Measurements from ENCODE around the gene KCNS1. TPM values are rescaled to one million over a fixed set of nuclear protein-coding genes. Genes with fewer than 3 reads are reported as not detected.

The KCNS1 gene
- total and polyA plus RNA-seq, 4 donors, result 0.45 to 3.0 (median 1.3) TPM

- 80 to 81% methylated on average over 9 of the region's 9 CpGs for whole genome bisulfite sequencing, 2 donors
- no peak for TF ChIP-seq CTCF (IDR thresholded peaks at IDR 0.05; ENCODE audit: control extremely low read depth, extremely low read depth)
Observed at GRCh38 chr20:45096781-45097180, 4.1 kb downstream of the KCNS1 start.

GRCh38 chr20:45095805-45096238 lies 5.1 kb downstream of the KCNS1 start:
- Histone ChIP-seq H3K9me3 (ENCODE audit: control insufficient read depth in 4 of 4, insufficient read depth in 3 of 4, low read length in 3 of 4) (peaks cover 0 to 5% (median 0%) of the 10 kb centered on the region in 4 donors), H3K27ac (ENCODE audit: low read depth in 1 of 2, low read length in 1 of 2) (no peak overlapping the region), H3K27me3 (ENCODE audit: control insufficient read depth in 3 of 3, insufficient read depth in 3 of 3, low read length in 2 of 3) (peaks cover 3 to 41% (median 40%) of the 10 kb centered on the region in 3 donors), H3K9ac (ENCODE audit: insufficient read depth in 1 of 2, low read length in 2 of 2) (no peak overlapping the region), H3K4me1 (ENCODE audit: control insufficient read depth in 5 of 5, insufficient read depth in 5 of 5, low read length in 5 of 5) (peaks cover 0 to 13% (median 0%) of the 10 kb centered on the region in 5 donors), H3K4me3 (no peak overlapping the region), H3K36me3 (ENCODE audit: control insufficient read depth in 4 of 4, insufficient read depth in 4 of 4, low read length in 4 of 4) (peaks cover 0 to 2% (median 0%) of the 10 kb centered on the region in 4 donors)
- peak; percentile 61 for TF ChIP-seq CTCF (IDR thresholded peaks at IDR 0.05; ENCODE audit: control extremely low read depth, extremely low read depth)
- ATAC-seq (ENCODE audit: insufficient read depth, low FRiP score) (peak; percentile 74), DNase-seq (peak; percentile 50 to 64 (median 58))
- WGBS, 2 donors, result 10 to 11% methylated on average over 7 of the region's 7 CpGs

More at GRCh38 chr20:45096781-45097180, 4.1 kb downstream of the KCNS1 start:
- Histone ChIP-seq H3K36me3 (ENCODE audit: control insufficient read depth in 4 of 4, insufficient read depth in 4 of 4, low read length in 4 of 4) (peaks cover 0 to 2% (median 0%) of the 10 kb centered on the region in 4 donors), H3K27ac (ENCODE audit: low read depth in 1 of 2, low read length in 1 of 2) (no peak overlapping the region), H3K9me3 (ENCODE audit: control insufficient read depth in 4 of 4, insufficient read depth in 3 of 4, low read length in 3 of 4) (peaks cover 0 to 5% (median 0%) of the 10 kb centered on the region in 4 donors), H3K4me1 (ENCODE audit: control insufficient read depth in 5 of 5, insufficient read depth in 5 of 5, low read length in 5 of 5) (peaks cover 0 to 14% (median 0%) of the 10 kb centered on the region in 5 donors), H3K4me3 (no peak overlapping the region), H3K27me3 (ENCODE audit: control insufficient read depth in 3 of 3, insufficient read depth in 3 of 3, low read length in 2 of 3) (peaks cover 3 to 50% (median 45%) of the 10 kb centered on the region in 3 donors), H3K9ac (ENCODE audit: insufficient read depth in 1 of 2, low read length in 2 of 2) (no peak overlapping the region)
- DNase-seq (no peak), ATAC-seq (ENCODE audit: insufficient read depth, low FRiP score) (no peak)

GRCh38 chr20:45094864-45095574 lies 5.9 kb downstream of the KCNS1 start:
- DNase-seq, result no peak
- H3K27me3 ChIP-seq (ENCODE audit: control insufficient read depth in 3 of 3, insufficient read depth in 3 of 3, low read length in 2 of 3), result peaks cover 3 to 36% (median 33%) of the 10 kb centered on the region in 3 donors

More at GRCh38 chr20:45094864-45095574, 5.9 kb downstream of the KCNS1 start:
- no peak overlapping the region for H3K4me3 ChIP-seq
- no peak for ATAC-seq (ENCODE audit: insufficient read depth, low FRiP score)
- H3K27ac ChIP-seq (ENCODE audit: low read depth in 1 of 2, low read length in 1 of 2), result no peak overlapping the region
- peaks cover 0 to 10% (median 0%) of the 10 kb centered on the region in 5 donors for H3K4me1 ChIP-seq (ENCODE audit: control insufficient read depth in 5 of 5, insufficient read depth in 5 of 5, low read length in 5 of 5)
- 94% methylated on average over 11 of the region's 11 CpGs for WGBS, 2 donors
- no peak overlapping the region for H3K9ac ChIP-seq (ENCODE audit: insufficient read depth in 1 of 2, low read length in 2 of 2)
- peaks cover 0 to 2% (median 0%) of the 10 kb centered on the region in 4 donors for H3K36me3 ChIP-seq (ENCODE audit: control insufficient read depth in 4 of 4, insufficient read depth in 4 of 4, low read length in 4 of 4)
- H3K9me3 ChIP-seq (ENCODE audit: control insufficient read depth in 4 of 4, insufficient read depth in 3 of 4, low read length in 3 of 4), result peaks cover 0 to 5% (median 0%) of the 10 kb centered on the region in 4 donors
- no peak for TF ChIP-seq CTCF (IDR thresholded peaks at IDR 0.05; ENCODE audit: control extremely low read depth, extremely low read depth)
